ENCODE data around the gene ERH.

- TF ChIP-seq CTCF (IDR thresholded peaks at IDR 0.05) (no peak), POLR2A (IDR thresholded peaks at IDR 0.05) (no peak)
Measured at GRCh38 chr14:69355607-69356281, 42.4 kb downstream of the ERH start.
